Measurements from ENCODE around the gene WWOX.

The WWOX gene

DNA sequence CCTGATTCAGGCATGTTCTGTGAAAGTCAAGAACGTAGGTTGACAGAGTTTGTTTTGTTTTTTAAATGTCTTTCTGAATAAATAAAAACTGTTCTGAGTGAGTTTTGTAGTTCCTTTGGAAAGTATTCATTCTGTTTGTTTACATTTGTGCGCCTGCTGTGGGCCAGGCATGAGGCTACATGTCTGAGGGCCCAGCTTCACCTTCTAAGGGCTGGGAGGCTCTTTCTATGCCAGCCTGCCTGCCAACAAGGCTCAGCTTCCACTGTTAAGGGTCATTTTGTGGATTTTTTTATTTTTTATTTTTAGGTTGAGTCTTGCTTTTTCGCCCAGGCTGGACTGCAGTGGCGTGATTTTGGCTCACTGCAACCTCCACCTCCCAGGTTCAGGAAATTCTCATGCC is 6.1 kb downstream of the WWOX start:
- DNase-seq (ENCODE audit: low read depth, low spot score) = no peak

DNA sequence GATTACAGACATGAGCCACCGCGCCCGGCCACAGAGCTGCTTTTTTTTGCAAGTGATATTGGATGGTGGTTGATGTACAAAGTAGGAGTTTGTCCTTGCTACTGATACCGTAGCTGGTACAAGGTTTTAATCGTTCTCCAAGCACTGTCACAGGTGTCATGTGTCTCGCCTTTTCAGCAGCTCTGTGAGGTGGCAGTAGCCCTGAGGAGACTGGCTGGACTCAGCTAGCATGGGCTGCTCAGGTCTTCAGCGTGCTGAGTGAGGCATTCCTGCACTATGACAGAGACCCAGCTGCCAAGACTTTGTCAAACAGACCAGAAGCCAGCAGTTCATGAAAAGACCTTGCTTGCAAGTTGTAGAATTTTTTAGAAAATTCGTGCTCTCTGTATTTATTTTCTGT is 7.2 kb downstream of the WWOX start:
- no peak for DNase-seq (ENCODE audit: low read depth, low spot score)

DNA sequence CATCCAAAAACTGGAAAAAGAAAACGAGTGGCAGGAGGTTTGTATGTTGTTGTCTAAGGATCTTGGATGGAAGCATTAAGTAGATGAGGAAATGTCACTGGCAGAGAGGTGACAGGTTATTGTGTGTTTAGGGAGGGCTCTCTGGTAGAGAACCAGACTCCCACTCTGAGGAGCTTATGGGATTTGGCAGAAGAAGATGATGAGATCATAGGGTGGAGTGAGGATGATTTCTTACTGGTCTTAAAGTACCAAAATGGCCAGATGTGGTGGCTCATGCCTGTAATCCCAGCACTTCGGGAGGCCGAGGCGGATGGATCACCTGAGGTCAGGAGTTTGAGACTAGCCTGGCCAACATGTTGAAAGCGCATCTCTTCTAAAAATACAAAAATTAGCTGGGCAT is 9.0 kb downstream of the WWOX start:
- no peak for DNase-seq (ENCODE audit: low read depth, low spot score)

DNA sequence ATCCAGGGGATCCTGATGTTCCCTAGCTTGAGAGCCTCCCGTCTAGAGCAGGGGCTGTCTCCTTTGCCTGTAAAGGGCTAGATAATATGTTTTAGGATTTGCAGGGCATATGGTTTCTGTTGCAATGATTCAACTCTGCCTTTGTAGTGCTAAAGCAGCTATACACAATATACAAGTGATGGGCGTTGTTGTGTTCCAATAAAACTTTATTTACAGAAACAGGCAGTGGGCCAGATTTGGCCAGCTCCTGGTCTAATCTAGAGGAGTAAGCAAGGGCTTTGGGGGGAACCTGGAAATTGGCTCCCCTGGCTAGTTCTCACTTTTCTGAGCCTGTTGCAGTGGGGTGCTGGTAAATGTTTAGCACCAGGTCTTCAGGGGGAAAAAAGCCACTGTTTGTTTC is 13.8 kb downstream of the WWOX start:
- no peak for DNase-seq (ENCODE audit: low read depth, low spot score)

GRCh38 chr16:78115659-78116058 is 16.2 kb downstream of the WWOX start:
- no peak for DNase-seq (ENCODE audit: low read depth, low spot score)

DNA sequence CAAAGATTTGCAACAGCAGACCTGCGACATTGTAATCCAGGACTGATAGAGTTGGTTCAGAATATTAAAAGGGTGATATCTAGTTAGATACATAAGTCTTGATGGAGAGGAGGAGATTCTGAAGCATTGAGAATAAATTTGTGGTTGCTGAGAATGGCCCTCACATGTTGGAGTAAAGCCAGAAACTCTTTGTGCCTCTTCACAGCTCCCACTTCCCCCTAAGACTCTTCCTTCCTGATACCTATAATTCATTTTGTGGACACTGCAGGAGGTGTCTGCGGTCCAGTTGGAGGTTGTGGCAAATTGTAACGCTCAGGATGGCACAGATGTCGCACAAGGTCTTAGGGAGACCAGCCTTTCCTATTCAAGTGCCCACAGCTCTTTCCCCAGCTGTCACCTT is 17.5 kb downstream of the WWOX start:
- DNase-seq (ENCODE audit: low read depth, low spot score) = no peak

GRCh38 chr16:78117391-78117790 is 17.9 kb downstream of the WWOX start:
- no peak for DNase-seq (ENCODE audit: low read depth, low spot score)

DNA sequence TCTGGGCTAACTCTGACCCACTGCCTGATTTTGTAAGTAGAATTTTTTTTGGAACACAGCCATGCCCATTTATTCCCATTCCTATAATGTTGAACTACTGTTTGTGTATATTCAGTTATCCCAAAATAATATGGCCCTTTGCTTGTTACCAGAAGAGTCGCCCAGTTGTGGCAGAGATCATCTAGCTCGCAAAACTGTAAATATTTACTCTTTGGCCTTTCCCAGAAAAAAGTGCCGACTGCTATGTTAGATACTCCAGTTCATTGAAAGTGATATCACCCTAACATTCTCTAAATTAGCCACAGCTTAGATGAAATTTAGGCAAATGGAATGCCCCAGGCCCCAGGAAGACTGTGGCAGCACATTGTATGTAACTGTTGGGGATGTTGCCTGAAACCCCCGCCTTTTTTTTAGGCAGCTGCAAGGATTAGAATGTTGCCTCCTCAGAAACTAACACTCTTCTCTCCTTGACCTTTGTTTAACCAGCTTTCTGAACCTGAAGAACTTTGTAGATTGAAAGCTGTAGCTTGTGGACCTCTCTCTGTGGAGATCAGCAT is 19.1 kb downstream of the WWOX start:
- DNase-seq (ENCODE audit: low read depth, low spot score) = no peak

- peak; percentile 32 for DNase-seq (ENCODE audit: low read depth, low spot score)
Measured at GRCh38 chr16:78122774-78123315, 23.4 kb downstream of the WWOX start.

DNA sequence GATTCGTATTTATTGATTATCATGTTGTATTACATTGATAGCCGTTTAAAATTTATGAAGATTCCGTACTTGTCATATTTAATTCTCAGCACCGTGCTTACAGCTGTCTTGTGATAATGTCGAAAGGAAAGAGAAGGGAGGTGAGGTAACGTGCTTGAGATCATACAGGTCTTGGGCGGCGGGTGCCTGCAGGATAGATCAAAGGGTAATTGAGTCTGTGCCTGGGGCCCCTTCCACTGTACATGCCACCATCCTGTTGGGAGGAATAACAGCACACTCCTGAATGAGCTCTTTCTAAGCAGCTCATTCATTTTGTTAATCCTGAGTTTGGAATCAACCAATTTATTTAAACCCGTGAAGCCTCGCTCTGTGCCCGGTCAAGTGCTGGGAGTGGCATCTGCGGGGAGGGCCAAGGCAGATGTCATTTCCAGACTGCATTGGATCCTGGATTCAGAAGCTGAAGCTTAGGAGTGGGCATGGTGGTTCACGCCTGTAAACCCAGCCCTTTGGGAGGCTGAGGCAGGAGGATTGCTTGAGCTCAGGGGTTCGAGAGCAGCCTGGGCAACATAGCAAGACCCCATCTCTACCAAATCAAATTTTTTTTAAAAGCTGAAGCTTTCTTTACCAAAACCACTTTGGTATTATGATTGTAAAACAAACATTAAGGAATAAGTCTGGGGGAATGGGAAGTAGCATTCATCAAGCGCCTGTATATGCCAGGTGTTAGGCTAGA is 25.8 kb downstream of the WWOX start:
- DNase-seq (ENCODE audit: low read depth, low spot score) = no peak

DNA sequence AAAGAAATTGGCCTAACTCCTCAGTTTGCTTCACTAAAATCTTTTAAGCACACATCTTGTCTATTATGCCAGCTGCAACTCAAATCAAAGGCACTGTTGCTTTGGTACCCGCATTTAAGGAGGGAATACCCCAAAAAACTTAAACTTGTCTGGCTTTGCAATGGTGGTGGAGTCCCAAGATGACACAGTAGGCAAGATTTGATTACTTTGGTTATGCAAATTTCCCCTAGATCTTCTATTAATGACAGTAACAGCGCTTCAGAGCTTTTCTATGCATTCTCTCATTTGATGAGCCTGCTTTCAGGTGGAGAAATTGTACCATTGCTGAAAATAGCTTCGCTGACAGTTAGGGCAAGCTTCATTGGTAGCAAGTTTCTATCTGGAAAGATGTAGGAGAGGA is 27.2 kb downstream of the WWOX start:
- no peak for DNase-seq (ENCODE audit: low read depth, low spot score)

GRCh38 chr16:78127130-78127529 is 27.7 kb downstream of the WWOX start:
- peak; percentile 1 for DNase-seq (ENCODE audit: low read depth, low spot score)

GRCh38 chr16:78128913-78129312 is 29.5 kb downstream of the WWOX start:
- DNase-seq (ENCODE audit: low read depth, low spot score) = no peak

DNA sequence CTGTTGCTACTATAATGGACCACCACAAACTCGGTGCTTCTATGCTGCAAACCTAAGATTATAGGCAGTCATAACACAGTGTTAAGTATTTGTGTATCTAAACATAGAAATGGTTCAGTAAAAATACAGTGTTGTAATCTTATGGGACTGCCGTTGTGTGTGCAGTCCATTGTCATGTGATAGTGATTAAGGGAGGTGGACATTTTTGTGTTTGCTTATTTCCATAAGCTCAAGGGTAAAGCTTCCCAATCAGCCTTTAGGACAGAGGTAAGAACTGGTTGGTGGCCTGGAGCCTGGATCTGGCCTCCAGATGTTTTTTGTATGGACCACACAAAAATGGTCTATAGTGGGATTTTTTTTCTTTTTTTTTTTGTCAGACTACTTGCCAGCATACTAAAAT is 29.9 kb downstream of the WWOX start:
- DNase-seq (ENCODE audit: low read depth, low spot score) = no peak

- no peak for DNase-seq (ENCODE audit: low read depth, low spot score)
Measured at GRCh38 chr16:78130083-78130608, 30.7 kb downstream of the WWOX start.

- DNase-seq (ENCODE audit: low read depth, low spot score) = no peak
Measured at GRCh38 chr16:78130950-78131349, 31.5 kb downstream of the WWOX start.

DNA sequence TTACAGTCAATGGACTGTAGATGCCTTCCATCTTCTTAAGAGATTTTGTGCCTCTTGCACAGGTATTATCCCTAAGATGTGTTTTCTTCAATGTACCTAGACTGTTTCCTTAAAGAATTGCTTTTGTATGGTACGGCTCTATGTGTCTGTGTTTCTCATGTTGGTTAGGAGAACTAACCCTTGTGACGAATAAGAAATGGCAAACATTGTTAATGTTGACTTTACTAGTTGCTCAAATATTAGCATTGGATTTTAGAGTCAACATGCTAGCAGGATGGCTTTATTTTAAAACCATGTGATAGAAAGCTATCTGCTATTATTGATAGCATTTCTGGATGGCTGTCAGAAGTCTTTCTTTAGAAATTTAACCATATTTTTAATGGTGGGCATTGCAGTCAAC is 34.5 kb downstream of the WWOX start:
- DNase-seq (ENCODE audit: low read depth, low spot score) = no peak

DNA sequence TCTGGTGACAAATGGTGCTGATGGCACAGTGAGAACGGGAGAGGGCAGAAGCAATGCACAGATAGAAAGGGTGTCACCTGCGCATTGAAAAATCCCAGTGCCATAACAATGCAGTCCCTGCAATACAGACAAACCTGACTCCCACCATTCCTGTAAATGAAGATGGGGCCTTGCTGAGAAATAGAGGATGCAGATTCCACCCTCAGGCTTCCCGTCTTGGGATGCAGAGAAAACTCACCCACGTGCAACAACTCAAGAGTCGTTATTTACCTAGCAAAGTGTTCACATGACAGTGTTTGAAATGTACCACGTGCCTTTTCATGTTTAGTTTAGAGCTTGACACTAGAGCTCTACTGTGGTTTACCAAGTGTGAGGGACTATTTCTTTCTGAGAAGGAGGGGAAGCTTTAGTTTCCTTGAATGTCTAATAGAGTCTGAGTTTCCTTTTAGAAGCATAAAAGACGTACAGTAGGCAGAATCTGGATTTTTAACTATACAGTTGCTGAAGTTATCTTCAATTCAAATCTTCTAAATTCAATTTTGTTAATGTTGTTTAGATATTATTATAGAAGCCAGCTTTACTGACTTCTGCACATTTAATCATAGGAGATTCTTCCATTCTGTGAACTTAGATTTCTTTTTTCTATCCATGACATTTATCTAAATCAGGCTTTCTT is 35.6 kb downstream of the WWOX start:
- no peak for DNase-seq (ENCODE audit: low read depth, low spot score)

- DNase-seq (ENCODE audit: low read depth, low spot score) = no peak
Measured at GRCh38 chr16:78137179-78137578, 37.7 kb downstream of the WWOX start.

GRCh38 chr16:78137782-78138616 is 38.5 kb downstream of the WWOX start:
- DNase-seq (ENCODE audit: low read depth, low spot score) = no peak

DNA sequence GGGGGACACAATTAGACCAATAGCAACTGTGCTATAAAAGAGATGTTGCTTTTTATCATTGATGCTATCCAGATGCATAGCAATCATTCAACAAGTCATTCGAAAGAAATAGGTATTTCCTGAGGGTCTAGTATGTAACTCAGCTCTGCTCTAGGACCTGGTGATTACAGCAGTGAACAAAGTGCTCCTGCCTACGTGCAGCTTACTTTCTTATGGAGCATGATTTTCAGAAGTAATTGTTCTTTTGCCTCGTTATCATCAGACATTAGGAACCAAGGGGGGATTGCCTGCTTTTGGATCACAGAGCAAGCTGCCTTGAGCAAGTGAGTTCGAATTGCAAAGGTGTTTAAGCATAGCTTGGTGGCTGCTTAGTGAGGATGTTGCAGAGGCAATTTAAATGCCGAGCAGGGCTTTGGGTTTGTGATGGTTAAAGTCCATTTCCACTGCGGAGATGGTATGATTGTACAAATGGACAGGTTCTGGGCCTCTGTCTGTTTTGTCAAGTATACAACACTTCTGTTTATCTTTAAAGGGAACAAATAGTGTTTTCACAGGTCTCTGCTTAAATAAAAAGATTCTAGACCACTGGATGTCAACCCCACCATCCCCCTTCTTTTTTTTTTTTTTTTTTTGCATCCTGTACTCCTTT is 41.5 kb downstream of the WWOX start:
- no peak for DNase-seq (ENCODE audit: low read depth, low spot score)

All from brain pericyte (primary cell).